HL-60/S4 (cell line): ENCODE measurements around the gene NTN3.

Experiments used
- in situ Hi-C: fragments of 300-500 bp; cut with MboI; formaldehyde crosslinking; loops from 2 replicates; pipeline ENCODE4 v1.14.3; 2022; ENCODE audit warnings: low sequenced_read_pairs

Gene NTN3

DNA sequence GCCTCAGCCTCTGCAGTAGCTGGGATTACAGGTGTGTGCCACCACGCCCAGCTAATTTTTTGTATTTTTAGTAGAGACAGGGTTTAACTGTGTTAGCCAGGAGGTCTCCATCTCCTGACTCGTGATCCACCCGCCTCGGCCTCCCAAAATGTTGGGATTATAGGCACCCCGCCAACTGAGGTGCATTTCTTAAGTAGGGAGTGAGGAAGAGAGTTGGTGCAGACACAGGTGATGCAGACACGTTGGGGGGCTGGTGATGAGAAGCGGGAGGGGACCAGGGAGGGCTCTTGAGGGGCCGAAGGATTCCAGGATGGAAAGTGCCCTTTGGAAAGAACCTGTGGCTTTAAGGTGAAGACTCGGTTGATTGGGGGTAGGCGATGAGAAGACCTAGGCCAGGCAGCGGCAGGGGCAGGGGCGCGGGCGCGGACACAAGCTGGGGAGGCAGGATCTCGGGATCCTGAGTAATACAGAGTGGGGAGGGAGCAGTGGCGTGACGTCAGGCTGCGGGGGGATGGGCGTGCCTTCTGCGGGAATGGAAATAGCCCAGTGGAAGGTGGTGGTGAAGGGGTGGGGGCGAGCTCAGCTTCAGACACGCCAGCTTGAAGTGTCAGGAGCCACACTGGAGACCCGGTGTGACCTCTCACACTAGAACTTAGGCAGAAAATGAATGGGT is 40.2 kb downstream of the NTN3 start:
- in situ Hi-C loops = no loop called here

DNA sequence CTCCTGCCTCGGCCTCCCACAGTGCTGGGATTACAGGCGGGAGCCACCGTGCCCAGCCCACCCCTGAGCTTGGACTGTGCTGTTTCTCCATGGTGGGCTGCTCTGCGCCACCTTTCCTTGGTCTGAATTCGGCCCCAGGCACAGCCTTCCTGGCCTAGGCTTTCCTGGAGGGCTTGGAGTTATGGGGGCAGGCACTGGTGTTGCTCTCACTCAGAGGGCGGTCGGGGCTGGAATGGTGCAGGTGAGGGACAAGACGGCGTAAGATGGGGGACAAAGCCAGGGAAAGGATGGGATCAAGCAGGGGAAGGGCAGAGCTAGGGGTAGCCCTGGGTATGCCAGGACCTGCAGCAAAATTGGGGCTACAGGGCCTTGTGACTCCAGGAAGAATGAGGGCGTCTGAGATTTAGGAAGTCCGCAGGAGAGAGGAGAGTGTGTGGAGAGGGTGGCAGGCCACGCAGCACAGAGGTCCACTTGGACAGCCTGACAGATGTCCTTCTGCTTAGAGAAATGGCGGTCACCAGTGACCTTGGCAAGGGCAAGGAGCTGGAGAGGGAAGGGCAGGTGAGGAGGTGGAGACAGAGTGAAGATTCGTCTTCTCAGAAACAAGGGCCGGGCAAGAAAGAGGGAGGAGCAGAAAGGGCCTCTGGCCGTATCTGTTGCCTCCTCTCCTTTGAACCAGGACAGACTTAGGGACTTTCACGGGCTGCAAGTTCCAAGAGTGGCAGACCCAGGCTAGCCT is 41.1 kb downstream of the NTN3 start:
- in situ Hi-C loops = no loop called here

DNA sequence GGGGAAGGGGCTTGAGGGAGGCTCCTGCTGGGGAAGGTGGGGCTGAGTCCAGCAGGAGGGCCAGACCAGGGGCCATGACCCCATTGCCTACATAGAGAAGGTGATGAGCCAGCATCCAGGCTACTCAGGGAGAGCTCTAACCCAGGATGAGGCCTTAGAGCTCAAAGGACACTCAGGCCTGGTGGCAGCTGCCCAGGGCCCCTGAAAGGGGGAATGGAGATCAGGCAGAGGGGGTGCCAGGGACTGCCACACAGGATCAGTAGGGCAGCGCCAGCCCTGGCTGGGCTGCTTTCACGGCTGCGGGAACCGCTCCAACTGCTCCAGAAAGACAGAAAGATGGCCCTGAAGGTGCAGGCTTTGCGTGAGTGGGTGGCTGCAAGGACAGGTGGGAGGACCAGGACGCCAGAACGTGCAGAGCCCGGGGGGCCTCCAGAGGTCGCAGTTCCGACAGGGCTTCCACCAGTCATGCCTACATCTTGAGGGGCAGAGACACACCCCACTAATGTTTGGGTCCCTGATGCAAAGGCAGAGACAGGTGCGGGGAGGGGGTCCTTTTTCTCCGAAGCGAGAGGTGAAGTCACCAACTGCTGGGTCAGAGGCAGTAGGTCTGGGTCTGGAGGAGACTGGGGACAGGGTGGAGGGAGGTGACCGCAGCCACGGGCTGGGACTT is 41.8 kb downstream of the NTN3 start:
- in situ Hi-C loops = no loop called here

DNA sequence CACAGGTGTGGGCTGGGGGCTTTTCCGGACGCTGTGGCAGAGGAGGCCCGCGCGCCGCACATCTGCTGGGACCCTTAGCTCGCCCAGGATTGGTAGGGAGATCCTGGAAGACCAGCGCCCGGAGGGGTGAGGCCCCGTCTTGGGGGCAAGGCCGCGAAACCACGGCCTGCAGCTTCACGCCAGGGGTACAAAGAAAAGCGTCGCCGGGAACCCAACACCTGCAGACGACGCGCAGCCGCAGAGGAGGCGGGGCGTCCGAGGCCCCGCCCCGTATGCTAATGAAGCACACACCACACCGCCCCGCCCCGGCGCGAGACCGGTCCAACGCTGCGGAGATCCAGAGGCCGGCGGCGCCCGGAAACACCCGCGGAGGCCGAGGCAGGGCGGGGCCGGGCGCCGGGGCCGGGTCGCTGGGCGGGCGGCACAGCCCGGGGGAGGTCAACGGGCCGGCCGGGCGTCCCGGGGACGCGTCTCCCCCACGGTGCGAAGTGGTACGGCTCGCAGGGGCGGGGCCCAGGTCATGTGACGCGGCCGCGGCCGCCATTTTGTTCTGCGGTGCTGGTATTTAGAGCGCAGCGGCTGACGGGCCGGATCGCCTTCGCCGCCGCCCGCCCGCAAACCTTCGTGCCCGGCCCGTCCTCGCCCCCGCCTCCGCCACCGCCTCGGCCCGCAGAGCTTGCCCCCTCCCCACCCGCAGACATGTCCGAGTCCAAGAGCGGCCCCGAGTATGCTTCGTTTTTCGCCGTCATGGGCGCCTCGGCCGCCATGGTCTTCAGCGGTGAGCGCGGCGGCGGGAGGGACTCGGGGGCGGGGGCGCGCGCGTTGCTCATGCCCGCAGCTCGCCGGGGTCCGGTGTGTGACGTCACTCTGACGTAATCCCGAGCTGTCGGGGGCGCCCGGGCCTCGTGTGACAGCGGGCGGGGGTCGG is 42.6 kb downstream of the NTN3 start, which contains the start of gene ATP6V0C:
ATP6V0C (plus strand) TSS at position 548 of the 928 bp plus-strand sequence; CDS start at position 700, 152 bp downstream.
- in situ Hi-C loops = no loop called here

DNA sequence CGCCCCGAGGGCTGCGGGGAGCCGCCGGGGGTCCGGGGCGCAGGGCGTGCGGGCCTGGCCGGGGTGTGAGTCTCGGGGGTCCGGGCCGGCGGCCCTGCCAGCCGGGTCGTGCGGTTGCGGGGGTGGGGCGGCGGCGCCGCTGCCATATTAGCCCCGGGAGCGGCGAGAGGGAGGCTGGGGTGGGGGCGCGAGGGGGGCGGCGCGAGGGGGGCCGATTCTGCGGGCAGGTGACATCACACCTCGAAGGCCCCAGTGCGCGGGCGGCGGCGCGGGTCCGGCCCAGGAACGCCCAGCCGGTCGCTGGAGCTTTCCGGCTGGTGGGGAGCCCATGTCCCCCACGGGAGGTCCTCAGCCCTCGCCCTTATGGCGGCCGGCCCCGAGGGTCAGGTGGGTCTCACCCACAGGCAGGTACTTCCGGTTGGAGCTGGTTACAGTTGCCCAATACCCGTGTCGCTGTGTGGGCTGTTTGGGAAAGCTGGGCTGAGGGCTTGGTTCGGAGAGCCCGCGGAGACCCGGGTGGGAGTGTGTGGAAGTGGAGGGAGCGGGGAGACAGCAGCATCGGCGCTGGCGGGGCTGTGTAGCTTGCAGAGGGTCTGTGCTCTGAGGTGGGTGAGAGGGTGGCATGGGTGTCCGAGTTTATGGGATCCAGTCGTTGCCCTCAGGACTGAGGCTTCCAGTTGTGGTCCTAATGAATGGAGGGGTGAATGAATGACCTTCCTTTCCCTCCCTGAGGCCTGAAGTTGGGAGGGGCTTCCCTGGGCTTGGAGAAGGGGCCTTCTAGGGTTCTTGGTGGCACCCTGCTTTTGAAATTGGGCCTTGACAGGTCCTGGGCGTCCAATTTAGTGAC is 43.5 kb downstream of the NTN3 start:
- in situ Hi-C loops = no loop called here

DNA sequence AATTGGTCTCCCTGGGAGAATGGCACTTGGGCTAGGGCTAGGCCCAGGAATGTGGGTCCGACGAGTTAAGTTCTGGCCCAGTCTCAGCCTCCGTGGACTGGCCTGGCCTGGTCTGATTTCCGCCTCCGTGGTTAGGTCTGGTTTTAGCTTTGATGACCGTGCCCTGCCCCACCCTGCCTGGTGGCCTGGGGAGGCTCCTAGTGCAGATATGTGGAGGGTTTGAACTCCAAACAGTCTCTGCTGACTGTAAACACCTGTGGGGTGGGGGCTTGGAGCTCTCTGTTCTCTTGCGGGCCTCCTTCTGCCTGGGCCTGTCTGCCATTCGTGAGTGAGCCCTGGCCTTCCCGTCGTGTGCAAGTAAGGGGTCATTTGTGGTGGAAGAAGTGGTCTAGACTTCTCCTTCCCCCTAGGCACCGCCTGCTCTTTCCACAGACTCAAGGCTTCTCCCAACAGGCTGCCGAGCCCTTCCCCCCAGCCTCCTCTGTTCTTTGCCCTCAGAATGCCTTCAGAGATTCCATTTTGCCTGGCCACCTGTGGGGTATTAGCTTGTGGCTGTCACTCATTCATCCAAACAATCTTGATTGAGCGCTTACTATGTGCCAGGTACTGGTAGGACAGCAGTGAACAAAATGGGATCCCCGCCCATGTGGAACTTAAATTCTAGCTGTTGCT is 44.2 kb downstream of the NTN3 start:
- in situ Hi-C loops = no loop called here

DNA sequence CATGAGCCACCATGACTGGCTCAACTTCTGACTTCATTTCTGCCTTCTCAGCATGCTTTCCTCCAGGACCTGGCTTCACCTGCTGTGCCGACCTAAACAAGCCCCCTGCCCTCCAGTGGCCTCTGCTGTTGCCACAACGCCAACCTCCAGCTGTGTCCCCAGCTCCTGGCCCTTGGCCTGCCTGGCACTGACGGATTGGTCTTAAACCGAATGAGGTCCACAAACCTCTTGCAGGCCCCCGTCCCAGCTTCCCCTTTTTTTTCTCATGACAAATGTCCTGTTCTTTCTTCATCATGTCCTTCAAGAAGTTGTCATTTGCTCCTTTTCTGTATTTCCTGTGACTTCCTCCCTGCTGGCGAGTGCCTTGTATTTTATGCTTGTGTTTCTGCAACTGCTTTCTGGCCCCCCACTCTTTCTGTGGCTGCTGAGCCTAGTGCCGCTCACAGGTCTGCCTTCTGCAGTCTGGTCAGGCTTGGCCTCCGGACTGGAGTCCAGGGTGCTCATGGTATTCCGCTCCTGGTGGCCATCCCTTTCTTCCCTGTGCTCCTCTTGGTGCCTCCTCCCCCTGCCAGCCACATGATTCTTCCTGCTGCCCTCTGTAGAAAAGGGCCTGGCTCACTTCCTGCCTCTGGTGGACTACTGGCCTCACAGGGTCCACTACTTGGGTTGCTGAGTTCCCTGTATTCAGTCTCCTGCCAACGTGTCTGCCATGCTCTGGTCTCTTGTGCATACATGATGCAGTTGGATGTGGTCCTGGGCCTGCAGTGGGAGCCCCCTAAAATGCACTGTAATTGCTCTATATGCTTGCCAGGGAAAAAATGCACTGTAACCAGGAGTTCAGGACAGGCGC is 45.5 kb downstream of the NTN3 start:
- in situ Hi-C loops = no loop called here

DNA sequence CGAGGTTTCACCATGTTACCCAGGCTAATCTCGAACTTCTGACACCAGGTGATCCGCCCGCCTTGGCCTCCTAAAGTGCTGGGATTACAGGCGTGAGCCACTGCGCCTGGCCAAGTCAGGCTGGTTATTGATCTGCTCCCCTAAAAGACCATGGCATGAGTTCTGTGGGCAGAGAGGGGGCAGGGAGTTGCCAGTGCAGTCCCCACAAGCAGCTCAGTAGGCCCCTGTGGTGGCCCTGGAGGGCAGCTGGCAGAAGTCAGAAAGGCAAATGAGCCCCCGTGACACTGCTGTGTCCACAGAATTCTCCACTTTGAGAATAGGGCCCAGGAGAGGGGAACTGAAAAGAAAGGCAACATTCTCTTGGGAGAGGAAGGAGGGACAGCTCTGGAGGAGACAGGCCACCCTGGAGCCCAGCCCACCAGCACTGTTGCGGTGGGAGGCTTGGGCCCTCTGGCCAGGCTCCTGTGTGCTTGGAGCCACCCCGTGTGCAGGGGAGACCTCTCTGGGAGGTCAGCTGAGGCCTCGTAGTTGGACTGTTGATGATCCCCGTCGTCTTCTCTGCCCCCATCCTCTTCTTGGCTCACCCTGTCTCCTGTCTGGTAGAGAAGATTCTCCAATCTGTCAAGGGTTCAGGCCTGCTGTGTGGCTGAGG is 47.0 kb downstream of the NTN3 start:
- in situ Hi-C loops = no loop called here

DNA sequence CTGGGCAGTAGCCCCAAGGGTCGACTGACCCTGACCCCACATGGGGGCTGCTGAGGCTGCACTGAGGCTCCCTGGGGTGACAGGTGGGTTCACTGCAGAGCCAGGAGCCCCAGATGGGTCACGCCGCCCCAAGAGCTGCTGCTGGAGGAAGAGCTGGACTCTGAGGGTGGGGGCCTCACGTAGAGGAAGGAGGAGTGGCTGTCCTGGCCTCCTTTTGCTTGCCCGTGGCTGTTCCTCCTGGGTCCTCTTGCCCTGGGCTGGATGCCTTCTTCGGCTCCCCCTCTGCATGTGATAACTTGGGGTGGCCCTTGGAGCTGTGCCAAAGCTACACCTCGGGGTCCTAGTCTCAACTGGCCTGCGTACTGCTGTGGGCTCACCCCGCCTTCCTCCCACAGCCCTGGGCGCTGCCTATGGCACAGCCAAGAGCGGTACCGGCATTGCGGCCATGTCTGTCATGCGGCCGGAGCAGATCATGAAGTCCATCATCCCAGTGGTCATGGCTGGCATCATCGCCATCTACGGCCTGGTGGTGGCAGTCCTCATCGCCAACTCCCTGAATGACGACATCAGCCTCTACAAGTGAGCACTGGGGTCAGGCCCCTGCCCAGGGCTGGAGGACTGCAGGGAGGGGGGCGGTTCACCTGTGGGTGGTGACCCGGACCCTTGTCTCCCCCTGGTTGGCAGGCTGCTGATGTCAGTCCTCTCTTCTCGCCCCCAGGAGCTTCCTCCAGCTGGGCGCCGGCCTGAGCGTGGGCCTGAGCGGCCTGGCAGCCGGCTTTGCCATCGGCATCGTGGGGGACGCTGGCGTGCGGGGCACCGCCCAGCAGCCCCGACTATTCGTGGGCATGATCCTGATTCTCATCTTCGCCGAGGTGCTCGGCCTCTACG is 48.0 kb downstream of the NTN3 start:
- in situ Hi-C loops = no loop called here

DNA sequence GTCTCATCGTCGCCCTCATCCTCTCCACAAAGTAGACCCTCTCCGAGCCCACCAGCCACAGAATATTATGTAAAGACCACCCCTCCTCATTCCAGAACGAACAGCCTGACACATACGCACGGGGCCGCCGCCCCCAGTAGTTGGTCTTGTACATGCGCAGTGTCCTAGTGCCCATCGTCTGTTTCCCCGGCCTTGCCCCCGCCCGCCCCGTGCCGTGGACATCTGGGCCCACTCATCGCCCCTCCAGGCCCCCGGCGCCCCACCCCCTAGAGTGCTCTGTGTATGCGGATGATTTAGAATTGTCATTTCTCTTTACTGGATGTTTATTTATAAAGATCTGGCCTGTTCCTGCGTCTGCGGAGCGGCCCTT is 48.6 kb downstream of the NTN3 start:
- in situ Hi-C loops = no loop called here

DNA sequence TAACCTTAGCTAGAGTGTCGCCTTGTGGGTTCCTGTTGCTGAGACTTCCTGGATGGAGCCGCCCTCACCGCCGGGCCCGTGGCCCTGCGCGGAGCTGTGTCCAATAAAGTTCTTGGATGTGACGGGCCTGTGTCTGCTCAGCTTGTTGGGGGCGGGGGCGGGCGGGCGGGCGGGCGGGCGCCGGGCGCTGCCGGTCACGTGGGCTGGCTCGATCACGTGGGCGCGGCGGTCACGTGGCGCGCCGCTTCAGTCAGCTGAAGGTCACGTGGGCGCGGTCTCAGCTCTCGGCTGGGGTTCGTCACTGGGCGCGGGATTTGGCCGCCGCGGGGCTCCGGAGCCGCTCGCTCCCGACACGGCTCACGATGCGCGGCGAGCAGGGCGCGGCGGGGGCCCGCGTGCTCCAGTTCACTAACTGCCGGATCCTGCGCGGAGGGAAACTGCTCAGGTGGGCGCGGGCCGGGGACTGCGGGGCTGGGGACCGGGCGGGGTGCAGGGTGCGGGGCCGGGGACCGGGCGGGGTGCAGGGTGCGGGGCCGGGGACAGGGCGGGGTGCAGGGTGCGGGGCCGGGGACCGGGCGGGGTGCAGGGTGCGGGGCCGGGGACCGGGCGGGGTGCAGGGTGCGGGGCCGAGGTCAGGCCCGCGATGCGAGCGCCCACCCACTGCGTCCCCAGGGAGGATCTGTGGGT is 49.1 kb downstream of the NTN3 start, which contains the start of gene AMDHD2:
AMDHD2 (plus strand) TSS at position 275 of the 687 bp plus-strand sequence; CDS start at position 363, 88 bp downstream.
- in situ Hi-C loops = no loop called here

DNA sequence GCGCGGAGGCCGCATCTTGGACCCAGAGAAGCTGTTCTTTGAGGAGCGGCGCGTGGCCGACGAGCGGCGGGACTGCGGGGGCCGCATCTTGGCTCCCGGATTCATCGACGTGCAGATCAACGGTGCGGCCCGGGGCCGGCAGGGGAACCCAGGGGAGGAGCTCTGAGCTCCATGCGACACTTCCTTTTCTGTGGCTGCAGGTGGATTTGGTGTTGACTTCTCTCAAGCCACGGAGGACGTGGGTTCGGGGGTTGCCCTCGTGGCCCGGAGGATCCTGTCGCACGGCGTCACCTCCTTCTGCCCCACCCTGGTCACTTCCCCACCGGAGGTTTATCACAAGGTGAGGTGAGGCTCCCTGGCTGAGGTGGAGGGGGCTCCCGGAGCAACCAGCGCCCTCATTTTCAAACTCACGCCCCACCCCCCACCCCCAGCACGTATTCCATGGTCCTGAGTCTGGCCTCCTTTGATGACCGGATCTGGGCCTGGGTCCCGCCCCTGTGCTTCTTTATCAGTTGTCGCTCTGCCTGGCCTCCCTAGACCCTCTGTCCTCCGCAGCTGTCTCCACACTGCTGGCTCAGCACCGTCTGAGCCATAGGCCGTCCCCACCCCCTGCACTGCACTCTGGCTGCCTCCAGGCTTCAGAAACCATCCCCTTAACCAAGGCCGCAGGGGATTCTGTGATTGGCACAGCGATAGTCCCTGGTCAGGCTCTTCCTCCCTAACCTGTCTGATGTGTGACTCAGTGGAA is 49.9 kb downstream of the NTN3 start:
- in situ Hi-C loops = no loop called here
